Tongue (tissue), 2 donors: ENCODE results near the gene KCNG3. TPM values are rescaled to one million over a fixed set of nuclear protein-coding genes. Genes with fewer than 3 reads are reported as not detected.

ENCODE experiments used
- DNase-seq: peaks from one replicate; pipeline ENCODE4 v3.0.0-alpha.2; 2015
- total RNA-seq: library from RNA; depleted of rRNA; stranded (reverse); fragments of >200 nt; gene quantifications from one replicate; pipeline ENCODE4 v1.2.3, GENCODE V29; 2014

KCNG3 gene
- total RNA-seq, 1 donor from 2014 or later: 0.62 TPM

DNA sequence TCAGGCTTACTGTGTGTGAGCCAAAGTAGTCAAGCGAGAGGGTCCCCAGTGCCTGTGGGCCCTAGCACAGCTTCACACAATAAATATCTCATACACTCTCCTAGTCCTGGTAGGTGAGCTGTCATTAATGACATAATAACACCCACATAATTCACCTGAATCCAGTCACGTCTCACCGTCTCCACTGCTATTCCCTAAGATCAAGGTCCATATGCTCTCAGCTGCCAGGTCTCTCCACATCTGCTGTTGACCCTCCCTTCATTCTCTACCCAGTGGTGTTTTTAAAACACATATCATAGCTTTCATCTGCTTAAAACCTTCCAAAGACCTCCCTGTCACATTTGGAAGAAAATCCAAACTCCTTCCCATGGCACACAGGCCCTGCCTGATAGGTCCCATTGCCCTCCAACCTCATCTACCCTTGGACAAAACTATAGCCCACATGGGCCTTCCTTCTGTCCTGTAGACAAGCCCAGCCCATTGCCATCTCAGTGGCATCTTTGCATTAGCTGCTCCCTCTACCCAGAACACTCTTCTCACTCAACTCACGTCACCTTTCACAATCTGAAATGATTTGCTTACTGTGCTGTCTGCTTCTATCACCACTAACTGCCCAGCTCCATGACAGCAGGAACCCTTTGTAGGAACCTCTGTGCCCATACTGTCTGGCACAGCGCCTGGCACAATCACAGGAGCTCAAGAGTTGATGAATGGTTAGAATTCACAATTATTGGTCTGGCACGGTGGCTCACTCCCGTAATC is 7.5 kb downstream of the KCNG3 start:
- DNase-seq: no peak

DNA sequence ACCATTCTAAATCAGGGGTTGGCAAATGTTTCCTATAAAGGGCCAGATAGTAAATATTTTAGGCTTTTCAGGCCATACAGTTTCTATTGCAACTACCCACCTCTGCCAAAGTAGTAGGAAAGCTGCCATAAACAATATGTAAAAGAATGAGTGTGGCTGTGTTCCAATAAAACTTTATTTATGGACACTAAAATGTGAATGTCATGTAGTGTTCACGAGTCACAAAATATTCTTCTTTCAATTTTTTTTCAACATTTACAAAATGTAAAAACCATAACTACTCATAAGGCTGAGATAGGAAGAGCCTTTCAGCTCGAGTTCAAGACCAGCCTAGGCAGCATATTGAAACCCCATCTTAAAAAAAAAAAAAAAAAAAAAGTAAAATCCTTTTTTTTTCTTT is 13.4 kb downstream of the KCNG3 start:
- DNase-seq: no peak

DNA sequence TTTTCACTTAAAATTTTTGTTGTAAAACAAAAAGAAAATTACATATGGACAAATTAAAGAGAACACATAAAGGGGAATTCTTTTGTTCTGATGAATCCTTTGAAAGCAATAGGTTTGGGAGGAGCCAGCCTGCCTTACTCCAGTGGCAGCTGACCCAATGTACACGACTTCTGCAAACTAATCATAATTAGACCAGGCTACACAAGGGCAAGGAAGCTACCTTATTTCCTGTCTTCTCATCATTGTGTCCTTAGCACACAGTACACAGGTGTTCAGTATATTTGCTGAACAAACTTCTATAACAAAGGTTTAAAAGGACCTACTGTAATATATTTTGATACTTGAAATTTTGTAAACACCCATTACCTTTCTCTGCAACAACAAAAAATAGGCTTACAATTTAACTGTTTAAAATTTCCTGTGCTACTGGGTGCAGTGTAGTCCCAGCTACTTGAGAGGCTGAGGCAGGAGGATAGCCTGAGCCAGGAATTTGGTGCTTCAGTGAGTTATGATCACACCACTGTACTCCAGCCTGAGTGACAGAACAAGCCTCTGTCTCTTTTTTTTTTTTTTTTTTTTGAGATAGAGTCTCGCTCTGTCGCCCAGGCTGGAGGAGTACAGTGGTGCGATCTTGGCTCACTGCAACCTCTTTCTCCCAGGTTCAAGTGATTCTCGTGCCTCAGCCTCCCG is 18.9 kb downstream of the KCNG3 start:
- no peak for DNase-seq

DNA sequence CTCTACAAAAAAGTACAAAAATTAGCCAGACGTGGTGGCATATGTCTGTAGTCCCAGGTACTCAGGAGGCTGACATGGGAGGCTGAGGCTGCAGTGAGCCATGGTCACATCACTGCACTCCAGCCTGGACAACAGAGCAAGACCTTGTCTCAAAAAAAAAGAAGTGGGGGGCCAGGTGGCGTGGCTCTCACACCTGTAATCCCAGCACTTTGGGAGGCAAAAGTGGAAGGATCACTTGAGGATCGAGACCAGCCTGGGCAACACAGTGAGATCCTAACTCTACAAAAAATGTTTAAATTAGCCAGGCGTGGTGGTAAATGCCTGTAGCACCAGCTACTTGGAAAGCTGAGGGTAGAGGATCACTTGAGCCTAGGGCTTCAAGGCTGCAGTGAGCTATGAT is 23.1 kb downstream of the KCNG3 start:
- DNase-seq: no peak

DNA sequence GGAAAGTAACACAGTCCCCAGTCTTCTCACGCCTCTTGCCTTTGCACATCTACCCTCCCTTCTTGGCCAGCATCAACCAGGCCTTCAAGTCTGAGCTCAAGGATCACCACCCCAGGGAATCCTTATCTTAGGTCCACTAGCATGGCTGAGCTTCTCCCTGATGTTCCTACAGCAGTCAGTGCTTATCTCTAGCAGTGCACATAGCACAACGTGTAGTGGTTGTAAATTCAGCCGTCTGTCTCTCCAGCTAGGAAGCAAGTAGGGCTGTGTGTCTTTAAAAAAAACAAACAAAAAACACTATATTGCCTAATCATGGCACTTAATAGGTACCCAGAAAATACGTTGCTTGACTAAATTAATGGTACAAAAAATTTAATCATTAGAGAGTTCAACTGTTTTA is 29.2 kb downstream of the KCNG3 start:
- no peak for DNase-seq

DNA sequence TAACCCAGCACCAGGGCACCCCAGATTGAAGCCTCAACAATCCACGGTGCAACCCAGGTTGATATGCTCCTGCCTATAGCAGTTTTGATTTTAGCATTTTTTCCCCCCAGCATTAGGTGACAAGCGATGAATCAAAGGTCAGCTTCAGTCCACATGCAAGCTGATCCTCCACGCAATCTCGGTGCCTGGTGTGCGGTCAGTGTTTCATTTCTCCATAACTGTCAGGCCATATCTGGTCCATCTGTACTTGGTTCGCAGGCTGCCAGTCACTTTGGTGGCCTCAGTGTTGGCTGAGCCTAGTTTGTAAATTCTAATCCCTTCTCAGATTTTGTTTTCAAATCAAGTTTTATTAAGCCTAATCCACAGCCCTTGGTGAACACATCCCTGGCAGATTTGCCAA is 30.2 kb downstream of the KCNG3 start:
- DNase-seq: no peak

DNA sequence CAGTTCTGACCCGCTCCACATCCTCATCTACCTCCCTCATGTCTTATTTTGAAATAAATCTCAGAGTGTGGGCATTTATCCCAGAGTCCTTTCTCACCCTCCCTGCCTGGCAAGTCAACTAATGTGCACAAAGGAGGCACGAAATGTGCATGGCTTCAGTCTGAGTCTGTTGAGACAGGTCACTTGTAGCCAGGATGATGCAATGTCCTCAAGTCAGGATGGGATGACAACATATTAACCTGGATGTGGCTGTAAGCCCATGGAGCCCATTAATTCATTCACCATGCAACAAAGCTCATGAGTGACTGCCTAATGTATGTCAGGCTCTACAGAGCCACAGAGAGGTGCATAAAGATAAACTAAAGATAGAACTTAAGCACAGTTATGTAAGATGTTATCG is 34.5 kb downstream of the KCNG3 start:
- no peak for DNase-seq

DNA sequence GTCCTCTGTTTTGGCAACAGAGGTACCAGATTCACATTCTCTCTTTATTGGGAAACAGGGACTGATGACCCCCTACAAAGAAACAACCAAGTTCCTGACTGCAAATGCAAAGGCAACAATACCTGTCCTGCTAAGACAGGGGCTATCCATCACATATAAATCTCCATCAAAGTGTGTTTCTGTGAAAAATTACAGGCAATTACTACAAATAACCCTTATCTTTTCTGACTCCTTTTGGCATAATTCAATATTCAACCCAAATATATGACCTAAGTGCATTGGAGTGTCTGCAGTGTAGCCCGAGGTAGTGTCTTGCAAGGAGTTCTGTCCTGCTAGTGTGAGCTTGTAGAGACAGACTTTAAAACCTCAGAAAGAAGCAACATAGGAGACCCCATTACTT is 35.4 kb downstream of the KCNG3 start:
- DNase-seq: no peak

DNA sequence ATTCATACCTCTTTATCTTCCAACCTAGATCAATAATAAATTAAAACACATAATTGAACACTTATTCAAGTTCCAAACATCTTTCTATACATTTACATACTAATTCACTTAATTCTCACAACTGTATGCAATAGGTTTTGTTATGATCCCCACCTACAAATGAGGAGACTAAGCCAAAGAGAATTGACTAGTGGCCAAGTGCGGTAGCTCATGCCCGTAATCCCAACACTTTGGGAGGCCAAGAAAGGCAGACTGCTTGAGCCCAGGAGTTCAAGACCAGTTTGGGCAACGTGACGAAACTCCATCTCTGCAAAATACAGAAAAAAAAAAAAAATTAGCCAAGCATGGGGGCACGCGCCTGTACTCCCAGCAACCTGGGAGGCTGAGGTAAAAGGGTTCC is 36.8 kb downstream of the KCNG3 start:
- no peak for DNase-seq

DNA sequence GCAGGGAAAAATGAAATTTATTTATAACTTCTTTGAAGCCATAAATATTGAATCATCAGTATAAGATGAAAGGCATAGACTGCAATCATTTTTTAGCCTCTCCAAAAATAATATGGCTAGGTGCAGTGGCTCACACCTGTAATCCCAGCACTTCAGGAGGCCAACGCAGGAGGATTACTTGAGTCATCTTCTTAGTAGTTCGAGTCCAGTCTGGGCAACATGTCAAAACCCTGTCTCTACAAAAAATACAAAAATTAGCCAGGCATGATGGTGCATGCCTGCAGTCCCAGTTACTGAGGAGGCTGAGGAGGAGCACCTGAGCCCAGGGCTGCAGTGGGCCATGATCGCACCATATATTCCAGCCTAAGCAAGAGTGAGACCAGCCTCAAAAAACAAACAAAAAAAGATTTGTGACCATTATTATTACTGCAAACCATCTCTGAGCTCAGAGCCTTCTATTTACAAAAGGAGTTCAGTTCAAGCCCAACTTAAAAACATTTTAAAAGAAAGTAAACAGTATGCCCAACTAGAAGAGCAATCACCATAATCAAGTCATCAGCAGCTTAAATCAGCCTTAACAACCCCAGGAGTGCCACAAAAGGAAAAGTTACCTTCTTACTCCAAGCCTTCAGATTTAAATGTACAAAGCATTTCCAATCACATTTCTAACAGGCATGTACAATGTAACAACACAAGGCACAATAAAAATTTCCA is 37.5 kb downstream of the KCNG3 start:
- DNase-seq: no peak

DNA sequence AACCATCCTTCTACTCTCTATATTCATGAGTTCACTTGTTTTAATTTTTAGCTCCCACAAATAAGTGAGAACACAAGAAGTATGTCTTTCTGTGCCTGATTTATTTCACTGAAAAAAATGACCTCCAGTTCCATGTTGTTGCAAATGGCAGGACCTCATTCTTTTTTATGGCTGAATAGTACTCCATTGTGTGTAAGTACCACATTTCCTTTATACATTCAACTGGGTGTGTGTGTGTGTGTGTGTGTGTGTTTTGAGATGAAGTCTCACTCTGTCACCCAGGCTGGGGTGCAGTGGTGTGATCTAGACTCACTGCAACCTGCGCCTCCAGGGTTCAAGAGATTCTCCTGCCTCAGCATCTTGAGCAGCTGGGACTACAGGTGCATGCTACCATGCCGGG is 41.2 kb downstream of the KCNG3 start:
- no peak for DNase-seq

DNA sequence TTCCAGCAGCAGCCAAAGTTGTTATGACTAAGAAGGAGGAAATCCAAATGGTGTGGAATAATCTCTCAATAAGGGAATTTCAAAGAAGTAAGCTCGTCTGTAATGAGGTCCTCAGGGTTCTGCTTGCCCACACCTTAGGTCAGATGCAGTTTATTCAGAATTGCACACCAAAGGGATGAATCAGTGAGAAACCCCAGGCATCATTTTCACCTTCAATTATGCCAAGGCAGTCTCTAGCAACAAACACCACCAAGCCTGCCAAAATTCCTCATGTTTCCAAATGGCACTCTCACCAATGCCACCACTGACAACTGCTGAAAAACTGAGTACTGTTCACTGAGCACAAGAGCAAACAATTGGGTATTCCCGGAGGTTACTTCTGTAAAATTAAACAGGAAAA is 43.6 kb downstream of the KCNG3 start:
- no peak for DNase-seq

DNA sequence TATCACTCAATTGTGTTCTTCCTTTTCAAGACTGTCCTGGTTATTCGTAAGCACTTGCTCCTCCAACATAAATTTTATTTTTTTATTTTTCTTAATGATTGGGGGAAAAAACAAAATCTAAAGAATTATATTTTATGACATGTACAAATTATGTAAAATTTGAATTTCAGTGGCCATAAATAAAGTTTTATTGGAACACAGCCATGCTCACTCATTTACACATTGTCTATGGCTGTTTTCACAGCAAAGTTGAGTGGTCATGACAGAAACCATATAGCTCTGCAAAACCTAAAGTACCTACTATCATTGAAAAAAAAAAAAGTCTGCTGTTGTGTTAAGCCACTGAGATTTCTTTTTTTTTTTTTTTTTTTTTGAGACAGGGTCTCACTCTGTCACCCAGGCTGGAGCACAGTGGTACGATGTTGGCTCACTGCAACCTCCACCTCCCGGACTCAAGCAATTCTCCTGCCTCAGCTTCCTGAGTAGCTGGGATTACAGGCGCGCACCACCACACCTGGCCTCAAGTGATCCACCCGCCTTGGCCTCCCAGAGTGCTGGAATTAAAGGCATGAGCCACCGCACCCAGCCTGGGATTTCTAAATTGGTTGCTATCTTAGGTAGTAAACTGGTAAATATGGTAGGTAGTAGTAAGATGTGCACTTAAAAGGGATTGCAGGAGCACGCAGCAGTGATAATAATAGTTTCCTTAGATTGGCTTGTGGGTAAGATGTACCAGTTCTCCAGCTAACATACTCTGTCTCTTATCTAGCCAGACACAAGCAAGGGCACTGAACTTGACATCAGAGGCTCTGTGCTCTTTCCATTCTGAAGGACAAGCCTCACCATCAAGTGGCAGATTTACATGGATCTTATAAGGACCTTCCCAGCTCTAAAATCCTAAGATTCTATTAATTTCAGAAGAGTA is 44.4 kb downstream of the KCNG3 start:
- no peak for DNase-seq

DNA sequence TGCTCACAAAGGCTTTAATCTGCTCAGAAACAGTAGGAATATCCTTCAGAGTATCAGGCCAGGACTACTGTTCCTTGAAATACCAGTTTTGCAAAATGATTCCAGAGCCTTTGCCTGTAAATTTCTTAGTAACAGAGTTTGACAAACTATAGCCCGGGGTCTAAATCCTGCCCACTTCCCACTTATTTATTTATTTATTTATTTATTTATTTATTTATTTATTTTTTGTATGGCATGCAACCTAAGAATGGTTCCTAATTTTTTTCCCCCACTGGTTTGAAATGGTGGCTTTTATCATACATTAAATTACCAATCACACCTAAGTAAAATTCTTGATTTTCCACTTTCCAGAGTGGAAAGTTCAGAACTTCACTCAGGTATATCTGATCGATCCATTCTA is 45.6 kb downstream of the KCNG3 start:
- DNase-seq: no peak

DNA sequence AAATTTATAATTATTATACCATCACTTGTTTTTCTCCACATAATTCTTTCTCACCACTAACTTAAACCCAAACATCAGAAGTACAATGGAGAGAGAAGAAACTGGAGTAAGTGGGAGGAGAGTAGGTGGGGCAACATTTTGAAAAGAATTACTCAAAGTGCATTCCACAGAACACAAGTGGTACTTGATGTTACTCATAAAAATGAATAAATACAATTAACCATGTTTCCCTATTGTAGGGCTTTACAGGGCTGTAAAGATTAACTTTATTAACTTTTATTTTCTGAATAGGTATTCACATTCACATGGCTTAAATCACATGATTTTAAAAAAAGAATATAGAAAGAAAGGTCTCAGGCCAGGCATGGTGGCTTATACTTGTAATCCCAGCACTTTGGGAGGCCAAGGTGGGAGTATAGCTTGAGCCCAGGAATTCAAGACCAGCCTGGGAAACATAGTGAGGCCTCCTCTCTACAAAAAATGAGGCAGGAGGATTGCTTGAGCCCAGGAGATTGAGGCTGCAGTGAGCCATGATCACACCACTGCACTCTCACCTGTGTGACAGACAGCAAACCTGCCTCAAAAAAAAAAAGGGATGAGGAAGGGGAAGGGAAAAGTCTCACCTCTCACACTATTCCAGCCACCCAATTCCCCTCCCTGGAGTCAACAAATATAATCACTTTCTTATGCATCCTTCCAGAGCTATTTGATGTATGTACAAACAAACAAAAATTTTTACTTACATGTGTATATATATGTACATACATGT is 47.1 kb downstream of the KCNG3 start:
- DNase-seq: no peak

DNA sequence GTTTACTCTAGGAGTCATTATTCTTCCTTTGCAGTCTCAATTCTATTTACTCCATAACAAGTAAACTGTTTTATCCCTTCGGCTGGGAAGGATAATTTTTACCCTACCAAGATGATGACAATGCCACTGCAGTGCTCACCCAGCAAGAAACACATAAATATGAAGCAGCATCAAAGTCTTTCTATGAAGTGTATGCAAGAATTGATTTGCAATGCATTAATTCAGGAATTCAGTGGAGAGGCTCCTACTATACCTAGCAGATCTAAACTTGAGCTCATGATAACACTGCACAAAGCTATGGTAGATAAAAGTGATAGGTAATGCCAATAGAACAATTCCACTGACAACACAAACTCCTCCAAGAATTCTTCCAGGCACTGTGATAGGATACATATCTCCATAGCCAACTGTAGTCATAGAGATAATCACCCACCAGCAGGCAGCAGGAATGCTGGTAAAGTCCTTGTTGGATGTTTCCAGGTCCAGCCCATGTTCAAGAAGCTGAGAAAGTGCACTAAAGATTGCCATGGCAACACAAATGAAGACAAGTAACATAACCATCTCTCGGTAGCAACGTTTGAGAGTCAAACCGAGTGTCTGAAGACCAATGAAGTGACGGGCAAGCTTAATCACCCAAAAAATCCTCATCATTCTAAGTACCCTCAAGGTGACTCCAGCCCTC is 49.9 kb downstream of the KCNG3 start:
- DNase-seq: no peak

DNA sequence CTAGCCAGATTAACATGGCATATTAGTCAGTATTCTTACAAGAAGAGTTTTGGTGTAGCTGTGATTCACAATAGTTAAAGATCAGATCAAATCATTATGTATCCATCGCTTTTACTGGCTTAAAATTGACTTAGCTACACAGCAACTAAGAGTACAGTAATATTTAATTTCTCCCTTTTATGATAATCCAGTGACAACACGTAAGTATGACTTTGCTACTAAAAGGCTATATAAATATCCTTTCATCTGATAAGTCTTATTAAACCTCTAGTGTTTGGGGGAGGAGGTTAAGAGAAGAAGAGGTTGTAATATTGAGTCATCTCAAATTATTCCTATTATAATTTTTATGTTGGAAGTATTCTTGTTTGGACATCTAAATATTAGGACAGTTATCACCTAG is 51.0 kb downstream of the KCNG3 start:
- no peak for DNase-seq

DNA sequence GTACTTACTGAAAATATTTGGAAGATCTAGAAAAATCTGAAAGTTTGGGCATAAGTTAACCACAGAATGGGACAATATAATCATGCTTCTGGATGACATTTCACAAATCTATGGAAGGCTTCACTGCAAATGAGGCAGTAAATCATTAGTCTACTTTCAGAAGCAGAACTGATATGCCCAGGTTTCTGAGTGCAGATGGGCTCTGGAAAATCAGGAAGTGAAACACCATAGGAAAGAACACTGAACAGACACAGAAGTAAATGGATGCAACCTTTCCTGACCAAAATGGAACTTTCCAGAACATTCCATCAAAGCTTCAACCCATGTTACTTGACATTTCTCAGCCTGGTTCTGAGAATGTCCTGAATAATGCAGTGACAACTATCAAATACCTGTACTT is 55.1 kb downstream of the KCNG3 start:
- no peak for DNase-seq

DNA sequence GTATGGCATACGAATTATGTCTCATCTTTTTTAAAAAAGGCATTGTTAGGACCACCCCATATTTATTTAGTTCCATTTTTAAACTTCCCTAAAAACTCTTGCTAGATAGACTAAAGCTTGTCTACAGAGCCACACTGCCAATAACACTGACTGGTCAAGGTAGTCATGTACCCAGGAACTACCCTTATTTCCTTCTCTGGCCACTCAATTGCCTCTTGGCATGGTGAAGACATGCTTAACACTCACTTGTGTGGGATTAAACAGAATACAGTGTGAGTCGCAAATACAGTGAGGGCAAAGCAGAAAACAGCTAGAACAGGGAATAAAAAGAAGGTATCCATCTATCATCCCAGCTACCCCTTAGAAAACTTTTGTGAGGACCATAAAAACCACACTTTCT is 57.4 kb downstream of the KCNG3 start:
- DNase-seq: no peak

DNA sequence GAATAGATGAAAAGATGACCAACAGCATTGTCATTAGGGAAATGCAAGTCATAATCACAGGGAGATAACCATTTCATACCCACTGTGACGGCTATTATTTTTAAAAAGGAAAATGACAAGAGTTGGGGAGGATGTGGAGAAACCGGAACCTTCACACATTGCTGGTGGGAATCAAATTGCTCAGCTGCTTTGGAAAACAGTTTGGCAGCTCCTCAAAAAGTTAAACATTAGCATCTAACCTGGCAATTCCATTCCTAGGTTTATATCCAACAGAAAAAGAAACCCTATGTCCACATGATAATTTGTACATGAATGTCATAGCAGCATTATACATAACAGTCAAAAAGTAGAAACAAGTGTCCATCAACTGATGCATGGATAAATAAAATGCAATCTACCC is 58.2 kb downstream of the KCNG3 start:
- DNase-seq: no peak

DNA sequence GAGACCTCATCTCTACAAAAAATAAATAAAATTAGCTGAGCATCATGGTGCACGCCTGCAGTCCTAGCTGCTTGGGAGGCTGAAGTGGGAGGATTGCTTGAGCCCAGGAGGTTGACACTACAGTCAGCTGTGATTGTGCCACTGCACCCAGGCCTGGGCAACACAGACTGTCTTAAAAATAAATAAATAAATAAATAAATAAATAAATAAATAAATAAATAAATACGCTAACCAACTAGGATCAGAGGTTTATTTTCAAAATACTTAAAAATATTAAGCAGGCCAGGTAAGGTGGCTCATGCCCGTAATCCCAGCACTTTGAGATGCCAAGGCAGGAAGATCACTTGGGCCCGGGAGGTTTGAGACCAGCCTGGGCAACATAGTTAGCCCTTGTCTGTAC is 63.6 kb downstream of the KCNG3 start:
- DNase-seq: no peak
